NCI-H82 treated with DMSO at 0.1 percent for 48 hours (cell line): Measurements from ENCODE around the gene GPR78.
"Not testable (repeated sequence)": the region's sequence is repeated elsewhere in the genome, so short reads cannot be mapped to it uniquely, and the experiment has no call there.

Experiments used
- DNase-seq: peaks from one replicate; lab custom pipeline; 2025; ENCODE audit not compliant: unreplicated experiment; lab: John Stamatoyannopoulos, UW

GPR78 gene

GRCh38 chr4:8560265-8561047, 19.7 kb upstream of the GPR78 start:
- no peak for DNase-seq

- DNase-seq: no peak
Observed at GRCh38 chr4:8564595-8564994, 15.6 kb upstream of the GPR78 start.

- no peak for DNase-seq
Observed at GRCh38 chr4:8568068-8568668, 12.0 kb upstream of the GPR78 start.

- DNase-seq: no peak
Observed at GRCh38 chr4:8570201-8570600, 10.0 kb upstream of the GPR78 start.

GRCh38 chr4:8571702-8572685, 8.2 kb upstream of the GPR78 start:
- DNase-seq: no peak

- DNase-seq: no peak
Observed at GRCh38 chr4:8573266-8573665, 6.9 kb upstream of the GPR78 start.

- DNase-seq: no peak
Observed at GRCh38 chr4:8574796-8575370, 5.3 kb upstream of the GPR78 start.

- DNase-seq: no peak
Observed at GRCh38 chr4:8575457-8575856, 4.7 kb upstream of the GPR78 start.

GRCh38 chr4:8576591-8576990, 3.6 kb upstream of the GPR78 start:
- DNase-seq: not testable (repeated sequence)

- no peak for DNase-seq
Observed at GRCh38 chr4:8577046-8577445, 3.1 kb upstream of the GPR78 start.

GRCh38 chr4:8577972-8578371, 2.2 kb upstream of the GPR78 start:
- DNase-seq: no peak

- DNase-seq: no peak
Observed at GRCh38 chr4:8578717-8579116, 1.5 kb upstream of the GPR78 start.

- no peak for DNase-seq
Observed at GRCh38 chr4:8579526-8580320, 469 bp upstream of the GPR78 start.

GRCh38 chr4:8581094-8581861, 1.1 kb downstream of the GPR78 start:
- no peak for DNase-seq

- DNase-seq: no peak
Observed at GRCh38 chr4:8582016-8582415, 1.8 kb downstream of the GPR78 start.

GRCh38 chr4:8582436-8582835, 2.2 kb downstream of the GPR78 start:
- DNase-seq: no peak

- no peak for DNase-seq
Observed at GRCh38 chr4:8582941-8583654, 2.9 kb downstream of the GPR78 start.

- DNase-seq: no peak
Observed at GRCh38 chr4:8583655-8584025, 3.4 kb downstream of the GPR78 start.

- DNase-seq: no peak
Observed at GRCh38 chr4:8585186-8585585, 5.0 kb downstream of the GPR78 start.
